ENCODE data around the gene NRG2. TPM values are rescaled to one million over a fixed set of nuclear protein-coding genes. Genes with fewer than 3 reads are reported as not detected.

NRG2 gene
- polyA plus RNA-seq, 1 of the 3 experiments (the other 2 are of a cell fraction): 3.7 TPM

- no peak for TF ChIP-seq TAF1 (IDR thresholded peaks at IDR 0.05; ENCODE audit: borderline replicate concordance, low read depth, low read length)
- no peak for TF ChIP-seq EP300 (IDR thresholded peaks at IDR 0.05; ENCODE audit: borderline replicate concordance in 1 of 2, low read depth in 1 of 2, low read length in 1 of 2)
- no peak for TF ChIP-seq CHD2 (IDR thresholded peaks at IDR 0.05; ENCODE audit: low read length, partially characterized antibody)
- no peak for TF ChIP-seq FOSL2 (IDR thresholded peaks at IDR 0.05; ENCODE audit: borderline replicate concordance, low read depth)
- no peak for TF ChIP-seq EZH2phosphoT487 (IDR thresholded peaks at IDR 0.05; ENCODE audit: borderline replicate concordance, low read depth)
Measured at GRCh38 chr5:139797856-139798510, 245.1 kb downstream of the NRG2 start (continued).

GRCh38 chr5:139797335-139797734 lies 245.8 kb downstream of the NRG2 start:
- POLR2A ChIA-PET: no interaction called here

More at GRCh38 chr5:139797335-139797734, 245.8 kb downstream of the NRG2 start:
- Histone ChIP-seq H3K9me3 (no peaks in the 10 kb centered on the region), H3K79me2 (ENCODE audit: insufficient read depth) (no peaks in the 10 kb centered on the region), H3K4me1 (ENCODE audit: control insufficient read depth in 1 of 2, insufficient read depth in 2 of 2, low read depth in 1 of 2, low read length in 1 of 2) (peaks cover 0 to 4% of the 10 kb centered on the region in 2 experiments; a peak in 1 of 4 replicates), H3K4me3 (ENCODE audit: low read depth in 2 of 2, low read length in 1 of 2) (no peak overlapping the region), H3K27ac (ENCODE audit: low read depth in 2 of 2, low read length in 1 of 2) (no peak overlapping the region), H3F3A (replicated peaks; ENCODE audit: insufficient read depth) (no peaks in the 10 kb centered on the region), H3K9ac (no peak overlapping the region), H3K27me3 (ENCODE audit: insufficient read depth) (peaks cover 77% of the 10 kb centered on the region), H3K4me2 (no peak overlapping the region), H3K36me3 (replicated peaks in 1 of 2; ENCODE audit: control insufficient read depth in 1 of 2, insufficient read depth in 2 of 2, low read length in 1 of 2) (no peaks in the 10 kb centered on the region), H4K20me1 (ENCODE audit: insufficient read depth) (no peaks in the 10 kb centered on the region), H2AFZ (ENCODE audit: low read depth) (no peak overlapping the region), H3K9me2 (no peaks in the 10 kb centered on the region)
- TF ChIP-seq REST (IDR thresholded peaks at IDR 0.05; ENCODE audit: low read depth, low read length) (no peak), SMC3 (IDR thresholded peaks at IDR 0.05; ENCODE audit: low read depth, low read length) (no peak), GABPA (IDR thresholded peaks at IDR 0.05; ENCODE audit: low read depth) (no peak)
- CTCF ChIA-PET: interaction anchor here (0.6 to 5.7 kb wide), 8 partner anchors 9 to 183 kb away, joined by 3 to 66 read pairs (median 4); no protein-coding TSS in a partner anchor
- no peak for DNase-seq
- 86% methylated on average over 1 of the region's 3 CpGs for WGBS (ENCODE audit: low lambda C conversion rate)

Small RNAs within 50 kb of the gene (small RNA-seq; reads per million reads assigned to genes)
- gene RF00019: 0 reads per million in 7 experiments

Other genes with a start within 250 kb of the NRG2 start
- gene PSD2, start 247.5 kb downstream of the NRG2 start, polyA plus RNA-seq (2012; rRNA removed): 0.15 TPM in 2 replicates
- gene PURA, start 70.8 kb upstream of the NRG2 start, polyA plus RNA-seq (2012; rRNA removed): 2.4 and 2.9 TPM in 2 replicates
- 0.72 and 0.99 TPM in 2 replicates for gene IGIP, start 82.6 kb upstream of the NRG2 start, polyA plus RNA-seq (2012; rRNA removed)
- gene CYSTM1, start 131.9 kb upstream of the NRG2 start, polyA plus RNA-seq (2012; rRNA removed): 27.1 and 29.3 TPM in 2 replicates